Esophagus muscularis mucosa (tissue), 4 donors: ENCODE results near the gene MINDY1.

Experiments used
- CTCF ChIP-seq, 3 experiments: fragments of 200-600 bp in 2 of 3; fragments of 450-650 bp in 1 of 3; sonication (generic) in 2 of 3; IDR thresholded peaks; one replicate each; pipeline ENCODE4 v1.5.1; 2017 to 2019; ENCODE audit warnings: antibody characterized with exemption in 3 of 3, mild to moderate bottlenecking in 2 of 3, moderate library complexity in 1 of 3
- EP300 ChIP-seq: sonication (generic); formaldehyde crosslinking; IDR thresholded peaks from one replicate; pipeline ENCODE4 v1.6.1; 2017; ENCODE audit warnings: antibody characterized with exemption
- POLR2A ChIP-seq: fragments of 450-650 bp; IDR thresholded peaks from one replicate; pipeline ENCODE4 v1.6.1; 2017; ENCODE audit warnings: antibody characterized with exemption, moderate library complexity, mild to moderate bottlenecking, low read depth
- POLR2AphosphoS5 ChIP-seq, 2 donors: sonication (generic); formaldehyde crosslinking; IDR thresholded peaks; one replicate each; pipeline ENCODE4 v1.6.1; 2017; ENCODE audit warnings: antibody characterized with exemption in 2 of 2

GRCh38 chr1:151032164-151032563, 25.5 kb upstream of the MINDY1 start:
- TF ChIP-seq POLR2A (no peak), POLR2AphosphoS5 (IDR thresholded peaks at IDR 0.05) (no peak), EP300 (no peak), CTCF (IDR thresholded peaks at IDR 0.05) (no peak)
